Breast epithelium (tissue), 4 donors: Measurements from ENCODE around the gene TIGD2. TPM values are rescaled to one million over a fixed set of nuclear protein-coding genes. Genes with fewer than 3 reads are reported as not detected.

Source experiments
- DNase-seq, 2 donors: peaks; one replicate each; pipeline ENCODE4 v3.0.0-alpha.2; 2019; ENCODE audit warnings: low spot score in 2 of 2
- H3K27ac ChIP-seq, 2 donors: fragments of 200-600 bp; sonication (generic) in 1 of 2; one replicate each; pipeline ENCODE4 v1.5.1; 2016 to 2019; ENCODE audit warnings: mild to moderate bottlenecking in 1 of 2
- H3K27me3 ChIP-seq, 2 donors: fragments of 200-600 bp; sonication (generic) in 1 of 2; one replicate each; pipeline versions ENCODE4 v1.5.1 to v1.6.0; 2017 to 2019; ENCODE audit warnings: control low read depth in 1 of 2, mild to moderate bottlenecking in 1 of 2
- H3K36me3 ChIP-seq: fragments of 200-600 bp; one replicate; pipeline ENCODE4 v1.5.1; 2019
- H3K4me1 ChIP-seq, 2 donors: fragments of 200-600 bp; sonication (generic); one replicate each; pipeline ENCODE4 v1.5.1; 2016 to 2019; ENCODE audit warnings: control low read depth in 1 of 2
- H3K4me3 ChIP-seq, 3 donors: fragments of 200-600 bp; sonication (generic); 1 replicate in 2 of 3; 2 replicates in 1 of 3; pipeline ENCODE4 v1.5.1; 2016 to 2019; ENCODE audit warnings: mild to moderate bottlenecking in 3 of 3, moderate library complexity in 2 of 3
- H3K9me3 ChIP-seq, 2 donors: fragments of 200-600 bp; sonication (generic) in 1 of 2; one replicate each; pipeline ENCODE4 v1.5.1; 2016 to 2019; ENCODE audit warnings: control low read depth in 1 of 2
- POLR2A ChIP-seq: fragments of 450-650 bp; IDR thresholded peaks from one replicate; pipeline ENCODE4 v1.6.1; 2016; ENCODE audit warnings: antibody characterized with exemption, mild to moderate bottlenecking, moderate library complexity
- POLR2AphosphoS5 ChIP-seq, 3 donors: sonication (generic); formaldehyde crosslinking; IDR thresholded peaks; one replicate each; pipeline ENCODE4 v1.6.1; 2017; ENCODE audit warnings: antibody characterized with exemption in 3 of 3
- intact Hi-C: fragments of 100-400 bp; cut with DNase I; formaldehyde crosslinking; loops from one replicate; pipeline ENCODE4 v1.15.1; 2023; ENCODE audit warnings: low total_unique reads
- total RNA-seq, 3 donors: library from RNA; depleted of rRNA; stranded (reverse); fragments of >200 nt; gene quantifications; one replicate each; pipeline ENCODE4 v1.1.0, GENCODE V29; 2016
- TF ChIP-seq, protein P1 (sequence below), 3 donors: fragments of 450-650 bp; IDR thresholded peaks; one replicate each; pipeline ENCODE4 v1.5.1; 2016 to 2017; ENCODE audit warnings: antibody characterized with exemption in 3 of 3, mild to moderate bottlenecking in 3 of 3, moderate library complexity in 3 of 3

TIGD2 gene
- total RNA-seq, 3 donors from 2014 or later, result 6.6 to 21.8 (median 8.8) TPM

DNA sequence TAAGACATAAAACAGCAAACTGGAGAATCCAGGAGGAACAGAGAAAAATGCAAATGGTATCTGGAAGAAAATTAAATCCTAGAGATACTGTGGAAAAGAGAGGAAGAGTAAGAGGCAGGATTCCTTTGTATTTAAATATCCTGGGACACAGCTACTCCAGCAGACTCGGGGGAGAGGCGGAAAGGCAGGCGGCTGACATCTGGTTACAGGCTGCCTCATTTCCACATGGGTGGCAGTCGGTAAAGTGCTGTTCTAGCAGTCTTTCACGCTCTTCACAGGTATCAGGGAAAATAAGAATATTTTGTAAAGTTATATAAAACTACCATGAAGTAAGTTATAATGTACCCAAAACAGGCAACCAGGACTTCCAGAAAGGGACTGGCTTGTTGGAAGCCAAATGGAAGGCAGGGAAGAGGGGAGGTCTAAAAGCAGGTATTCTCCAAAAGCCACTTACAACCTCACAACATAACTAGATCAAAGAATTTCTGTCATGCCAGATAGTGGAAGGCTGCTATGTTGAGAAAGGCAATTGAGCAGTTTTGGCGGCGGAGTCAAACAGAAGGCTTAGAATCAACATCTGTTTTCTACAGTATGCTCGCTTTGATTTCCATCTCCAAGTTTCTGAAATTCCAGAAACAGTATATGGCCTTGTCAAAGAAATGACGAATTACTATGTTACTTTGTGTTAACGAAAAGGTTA, 1.3 kb upstream of the TIGD2 start:
- DNase-seq, result no peak
- intact Hi-C loops, result loop anchor here (10.0 kb wide), 1 partner anchor 55 kb away; the partner anchor contains the start of gene FAM13A
- H3K4me1 ChIP-seq, result no peaks in the 10 kb centered on the region
- no peaks in the 10 kb centered on the region for H3K9me3 ChIP-seq
- no peak for TF ChIP-seq POLR2A
- no peak for TF ChIP-seq POLR2AphosphoS5 (IDR thresholded peaks at IDR 0.05)
- TF ChIP-seq, protein P1, sequence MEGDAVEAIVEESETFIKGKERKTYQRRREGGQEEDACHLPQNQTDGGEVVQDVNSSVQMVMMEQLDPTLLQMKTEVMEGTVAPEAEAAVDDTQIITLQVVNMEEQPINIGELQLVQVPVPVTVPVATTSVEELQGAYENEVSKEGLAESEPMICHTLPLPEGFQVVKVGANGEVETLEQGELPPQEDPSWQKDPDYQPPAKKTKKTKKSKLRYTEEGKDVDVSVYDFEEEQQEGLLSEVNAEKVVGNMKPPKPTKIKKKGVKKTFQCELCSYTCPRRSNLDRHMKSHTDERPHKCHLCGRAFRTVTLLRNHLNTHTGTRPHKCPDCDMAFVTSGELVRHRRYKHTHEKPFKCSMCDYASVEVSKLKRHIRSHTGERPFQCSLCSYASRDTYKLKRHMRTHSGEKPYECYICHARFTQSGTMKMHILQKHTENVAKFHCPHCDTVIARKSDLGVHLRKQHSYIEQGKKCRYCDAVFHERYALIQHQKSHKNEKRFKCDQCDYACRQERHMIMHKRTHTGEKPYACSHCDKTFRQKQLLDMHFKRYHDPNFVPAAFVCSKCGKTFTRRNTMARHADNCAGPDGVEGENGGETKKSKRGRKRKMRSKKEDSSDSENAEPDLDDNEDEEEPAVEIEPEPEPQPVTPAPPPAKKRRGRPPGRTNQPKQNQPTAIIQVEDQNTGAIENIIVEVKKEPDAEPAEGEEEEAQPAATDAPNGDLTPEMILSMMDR (IDR thresholded peaks at IDR 0.05), result no peak
- no peaks in the 10 kb centered on the region for H3K27me3 ChIP-seq
- H3K36me3 ChIP-seq, result no peaks in the 10 kb centered on the region
- H3K27ac ChIP-seq, result peak overlapping the region; percentile 0 to 85
- peak overlapping the region; percentile 75 to 89 (median 89) for H3K4me3 ChIP-seq

DNA sequence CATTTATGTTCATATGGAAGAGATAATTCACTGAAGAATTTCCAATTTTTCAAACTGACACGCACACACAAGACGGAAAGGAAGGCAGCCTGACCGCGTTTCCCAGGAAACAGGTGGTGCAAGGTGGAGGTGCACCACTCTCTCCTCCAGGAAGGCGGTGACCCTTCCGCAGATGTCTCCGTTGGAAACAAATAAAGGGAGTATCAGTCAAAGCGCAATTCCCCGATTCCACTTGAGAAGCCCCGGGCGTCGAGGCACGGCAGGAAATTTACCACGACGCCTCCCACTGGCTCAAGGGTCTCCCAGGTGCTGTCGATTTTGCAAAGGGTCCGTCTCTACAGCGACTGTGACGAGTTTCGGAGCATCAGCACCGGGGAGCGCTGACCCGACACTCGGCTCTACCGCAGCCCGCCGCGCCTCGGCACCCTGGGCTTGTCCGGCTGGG, 770 bp upstream of the TIGD2 start:
- H3K27me3 ChIP-seq, result no peaks in the 10 kb centered on the region
- no peaks in the 10 kb centered on the region for H3K9me3 ChIP-seq
- intact Hi-C loops, result no loop called here
- H3K36me3 ChIP-seq, result no peaks in the 10 kb centered on the region
- DNase-seq, result peak in 1 of 2 donors; percentile 41
- H3K4me1 ChIP-seq, result no peaks in the 10 kb centered on the region
- H3K4me3 ChIP-seq, result peak overlapping the region; percentile 75 to 89 (median 89)
- TF ChIP-seq POLR2AphosphoS5 (IDR thresholded peaks at IDR 0.05) (no peak), POLR2A (no peak)
- TF ChIP-seq, protein P1 (IDR thresholded peaks at IDR 0.05), result no peak
- peak overlapping the region; percentile 85 to 93 for H3K27ac ChIP-seq

- no peaks in the 10 kb centered on the region for H3K9me3 ChIP-seq
Observed at GRCh38 chr4:89111833-89112563, 665 bp downstream of the TIGD2 start.

GRCh38 chr4:89113415-89113814, 2.1 kb downstream of the TIGD2 start:
- intact Hi-C loops, result no loop called here
- H3K36me3 ChIP-seq, result no peaks in the 10 kb centered on the region
- H3K4me3 ChIP-seq, result no peak overlapping the region
- H3K9me3 ChIP-seq, result no peaks in the 10 kb centered on the region
- H3K4me1 ChIP-seq, result no peaks in the 10 kb centered on the region
- H3K27me3 ChIP-seq, result no peaks in the 10 kb centered on the region
- no peak overlapping the region for H3K27ac ChIP-seq
- no peak for TF ChIP-seq POLR2AphosphoS5 (IDR thresholded peaks at IDR 0.05)
- TF ChIP-seq POLR2A, result no peak
- TF ChIP-seq, protein P1 (IDR thresholded peaks at IDR 0.05), result no peak
- DNase-seq, result no peak

More at GRCh38 chr4:89111833-89112563, 665 bp downstream of the TIGD2 start:
- H3K4me3 ChIP-seq, result peak overlapping the region; percentile 75 to 89 (median 89)
- H3K27ac ChIP-seq, result peak overlapping the region; percentile 85 to 93
- H3K36me3 ChIP-seq, result no peaks in the 10 kb centered on the region
- TF ChIP-seq, protein P1 (IDR thresholded peaks at IDR 0.05), result no peak
- TF ChIP-seq POLR2AphosphoS5 (IDR thresholded peaks at IDR 0.05), result peak in 1 of 3 donors; percentile 86
- intact Hi-C loops, result no loop called here
- no peaks in the 10 kb centered on the region for H3K4me1 ChIP-seq
- peak in 1 of 2 donors; percentile 75 for DNase-seq
- no peaks in the 10 kb centered on the region for H3K27me3 ChIP-seq

DNA sequence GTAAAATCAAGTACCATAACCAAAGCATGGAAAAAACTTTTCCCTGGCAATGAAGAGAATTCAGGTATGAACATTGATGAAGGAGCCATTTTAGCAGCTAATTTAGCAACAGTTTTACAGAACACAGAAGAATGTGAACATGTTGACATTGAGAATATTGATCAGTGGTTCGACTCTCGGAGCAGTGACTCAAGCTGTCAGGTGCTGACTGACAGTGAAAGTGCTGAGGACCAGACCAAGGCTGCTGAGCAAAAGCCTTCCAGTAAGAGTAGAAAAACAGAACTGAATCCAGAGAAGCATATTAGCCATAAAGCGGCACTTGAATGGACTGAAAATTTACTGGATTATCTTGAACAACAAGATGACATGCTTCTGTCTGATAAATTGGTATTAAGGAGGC, 2.8 kb downstream of the TIGD2 start:
- H3K4me1 ChIP-seq, result no peaks in the 10 kb centered on the region
- H3K9me3 ChIP-seq, result no peaks in the 10 kb centered on the region
- intact Hi-C loops, result no loop called here
- no peak overlapping the region for H3K4me3 ChIP-seq
- H3K27me3 ChIP-seq, result no peaks in the 10 kb centered on the region
- no peaks in the 10 kb centered on the region for H3K36me3 ChIP-seq
- DNase-seq, result no peak
- no peak overlapping the region for H3K27ac ChIP-seq
- TF ChIP-seq POLR2A (no peak), POLR2AphosphoS5 (IDR thresholded peaks at IDR 0.05) (no peak)
- TF ChIP-seq, protein P1 (IDR thresholded peaks at IDR 0.05), result no peak
